Tracheal epithelial cell (primary cell): ENCODE results near the gene OR11H12. TPM values are rescaled to one million over a fixed set of nuclear protein-coding genes. Genes with fewer than 3 reads are reported as not detected.

Experiments
- total RNA-seq: library from RNA; depleted of rRNA; stranded (reverse); fragments of >200 nt; gene quantifications from 2 replicates; pipeline ENCODE4 v1.2.1, GENCODE V29; 2014

Gene OR11H12
- total RNA-seq, result not detected in 2 replicates

GRCh38 chr14:18600817-18601216, at the start of gene OR11H12:
TSS of gene OR11H12 (plus strand) at chr14:18601117. CDS start at chr14:18601117, 0 bp downstream.

